GM12878 (cell line): ENCODE results near the gene MGMT. TPM values are rescaled to one million over a fixed set of nuclear protein-coding genes. Genes with fewer than 3 reads are reported as not detected.

Source experiments
- ATAC-seq: fragments of 200-7000 bp; cut with Tn5 transposase; 3 replicates; pipeline ENCODE4 v1.9.1; 2020; ENCODE audit warnings: mild to moderate bottlenecking, moderate library complexity
- BruUV-seq: library from RNA; stranded (reverse); fragments of 400-500 nt; replicated peaks from 2 replicates; lab custom pipeline; 2021; lab: Mats Ljungman, UMichigan
- CTCF ChIA-PET: fragments of 300-600 bp; sonication (Branson Sonifier 250); formaldehyde crosslinking; extraction: SDS; loops from one replicate; lab custom pipeline; 2021; ENCODE audit warnings: inconsistent platforms; lab: Yijun Ruan, JAX
- POLR2A ChIA-PET: fragments of 350-600 bp; formaldehyde crosslinking; extraction: SDS; loops from one replicate; lab custom pipeline; 2021; ENCODE audit warnings: inconsistent platforms; lab: Charles Lee
- RAD21 ChIA-PET: fragments of 300-600 bp; sonication (Branson Sonifier 250); formaldehyde crosslinking; loops from one replicate; lab custom pipeline; 2023; ENCODE audit warnings: antibody characterized with exemption; ENCODE audit not compliant: unreplicated experiment; lab: Charles Lee
- SMC1A ChIA-PET: fragments of 300-600 bp; sonication (Branson Sonifier 250); formaldehyde crosslinking; loops from one replicate; lab custom pipeline; 2023; ENCODE audit not compliant: unreplicated experiment, uncharacterized antibody; lab: Charles Lee
- DNase-seq: peaks from one replicate; pipeline ENCODE4 v3.0.0-alpha.2; 2011; ENCODE audit warnings: low read depth, low spot score
- FAIRE-seq: peaks from 3 replicates; lab custom pipeline; 2011; peaks lifted over from hg19 to GRCh38; lab: Jason Lieb, UNC
- H2AFZ ChIP-seq: 2 replicates; pipeline ENCODE4 v1.6.0; 2011; ENCODE audit warnings: low read depth, low read length, control low read depth; ENCODE audit not compliant: control insufficient read depth
- H3K27ac ChIP-seq: 2 replicates; pipeline ENCODE4 v1.5.1; 2011; ENCODE audit warnings: control low read depth; ENCODE audit not compliant: control insufficient read depth, insufficient read depth
- H3K27me3 ChIP-seq, 2 experiments: replicated peaks in 1 of 2; 2 replicates each; pipeline versions ENCODE4 v1.6.0 to v1.6.1; 2011; ENCODE audit warnings: low read length in 1 of 2; ENCODE audit not compliant: control insufficient read depth in 2 of 2, insufficient read depth in 2 of 2
- H3K36me3 ChIP-seq, 2 experiments: 2 replicates each; pipeline ENCODE4 v1.5.1; 2011; ENCODE audit warnings: low read length in 1 of 2; ENCODE audit not compliant: control insufficient read depth in 2 of 2, insufficient read depth in 2 of 2
- H3K4me1 ChIP-seq: 2 replicates; pipeline ENCODE4 v1.6.1; 2011; ENCODE audit warnings: mild to moderate bottlenecking, low read length, moderate library complexity, mixed read lengths; ENCODE audit not compliant: control insufficient read depth, insufficient read depth
- H3K4me2 ChIP-seq: 2 replicates; pipeline ENCODE4 v1.6.0; 2011; ENCODE audit warnings: control low read depth; ENCODE audit not compliant: control insufficient read depth, insufficient read depth
- H3K4me3 ChIP-seq: fragments of 200-600 bp; sonication (generic); 2 replicates; pipeline ENCODE4 v1.5.1; 2016
- H3K79me2 ChIP-seq: 2 replicates; pipeline ENCODE4 v1.6.0; 2011; ENCODE audit warnings: low read length; ENCODE audit not compliant: control insufficient read depth, insufficient read depth
- H3K9ac ChIP-seq: 2 replicates; pipeline ENCODE4 v1.8.0; 2011; ENCODE audit warnings: low read length, control low read depth, mixed read lengths; ENCODE audit not compliant: control insufficient read depth, insufficient read depth
- H3K9me3 ChIP-seq: replicated peaks from 3 replicates; pipeline ENCODE4 v1.5.1; 2011; ENCODE audit warnings: mild to moderate bottlenecking, low read length; ENCODE audit not compliant: control insufficient read depth, insufficient read depth
- H4K20me1 ChIP-seq: 2 replicates; pipeline ENCODE4 v1.6.0; 2011; ENCODE audit not compliant: control insufficient read depth, insufficient read depth
- ATF3 ChIP-seq: IDR thresholded peaks from 2 replicates; pipeline ENCODE4 v1.6.1; 2011; ENCODE audit warnings: low read depth, mild to moderate bottlenecking, low read length, moderate library complexity, borderline replicate concordance; ENCODE audit errors: extremely low read depth
- ESRRA ChIP-seq: IDR thresholded peaks from 2 replicates; pipeline ENCODE4 v1.6.1; 2012; ENCODE audit warnings: mild to moderate bottlenecking, low read length, improper control_type of control experiment
- JUND ChIP-seq: IDR thresholded peaks from 2 replicates; pipeline ENCODE4 v1.6.1; 2012; ENCODE audit warnings: low read depth, mild to moderate bottlenecking, low read length, improper control_type of control experiment, moderate library complexity
- KDM1A ChIP-seq: fragments of 200-600 bp; sonication (generic); IDR thresholded peaks from 2 replicates; pipeline ENCODE4 v1.6.1; 2016; ENCODE audit warnings: borderline replicate concordance
- MTA2 ChIP-seq: fragments of 450-650 bp; IDR thresholded peaks from 2 replicates; pipeline ENCODE4 v1.6.1; 2016; ENCODE audit warnings: low read depth, mild to moderate bottlenecking, moderate library complexity
- MYB ChIP-seq: fragments of 150-350 bp; IDR thresholded peaks from 2 replicates; pipeline ENCODE4 v1.6.1; 2014; ENCODE audit warnings: mild to moderate bottlenecking, low read depth, low read length, borderline replicate concordance
- RELA ChIP-seq: fragments of 450-650 bp; IDR thresholded peaks from 2 replicates; pipeline ENCODE4 v1.8.0; 2014; ENCODE audit warnings: borderline replicate concordance; ENCODE audit not compliant: partially characterized antibody
- SPI1 ChIP-seq: IDR thresholded peaks from 2 replicates; pipeline ENCODE4 v1.6.1; 2011; ENCODE audit warnings: low read depth, mild to moderate bottlenecking, low read length, moderate library complexity, borderline replicate concordance; ENCODE audit not compliant: insufficient read depth
- ZNF207 ChIP-seq: fragments of 450-650 bp; IDR thresholded peaks from 2 replicates; pipeline ENCODE4 v1.6.1; 2014; ENCODE audit warnings: antibody characterized with exemption, mild to moderate bottlenecking, borderline replicate concordance
- WGBS: methylation state at CpG from one replicate; pipeline ENCODE4 v1.1.6; 2016; ENCODE audit warnings: low lambda C conversion rate; ENCODE audit not compliant: insufficient replicate concordance, insufficient coverage; ENCODE audit errors: missing lambda C conversion rate; 5-methylcytosine and 5-hydroxymethylcytosine counted together
- in situ Hi-C: fragments of 300-500 bp; cut with MboI; formaldehyde crosslinking; loops from 9 replicates; pipeline ENCODE4 v1.14.3; 2018; ENCODE audit warnings: mixed read lengths
- intact Hi-C: fragments of 100-400 bp; cut with micrococcal nuclease; formaldehyde crosslinking; loops from one replicate; pipeline ENCODE4 v1.14.2; 2022; ENCODE audit not compliant: unreplicated experiment
- polyA plus RNA-seq, 11 experiments: library from polyadenylated mRNA; depleted of rRNA in 4 of 11; unstranded in 6 of 11; stranded (reverse) in 5 of 11; fragments of >200 nt; fragmentation: Nextera tagmentation in 4 of 11; fragmentation: Illumina TruSeq in 1 of 11; extraction: Ambion mirVana in 4 of 11; extraction: Trizol in 1 of 11; gene quantifications; 1 replicate in 1 of 11; 2 replicates in 10 of 11; pipeline versions ENCODE4 v1.2.1 to v1.2.3, GENCODE V29; 2011 to 2016; ENCODE audit warnings: inconsistent platforms in 2 of 11, missing spikeins in 2 of 11, low read depth in 1 of 11
- total RNA-seq, 4 experiments: library from RNA; depleted of rRNA in 3 of 4; stranded (reverse); fragments of >200 nt in 3 of 4; fragmentation: Illumina TruSeq in 1 of 4; extraction: Trizol in 1 of 4; gene quantifications; 2 replicates each; pipeline versions ENCODE4 v1.2.1 to v1.2.3, GENCODE V29; 2013 to 2021
- TF ChIP-seq, protein P1 (sequence below): fragments of 450-650 bp; IDR thresholded peaks from 2 replicates; pipeline ENCODE4 v1.6.1; 2016; ENCODE audit warnings: mild to moderate bottlenecking

MGMT gene
- total and polyA plus RNA-seq, 10 of the 15 experiments (the other 5 are each of a cell fraction or from before 2014, with no cell fraction given), result 0.16 to 24.2 (median 13.3) TPM

GRCh38 chr10:129418496-129419225 lies 48.4 kb upstream of the MGMT start:
- Histone ChIP-seq H3K9ac (no peak overlapping the region), H4K20me1 (no peaks in the 10 kb centered on the region), H3K4me1 (no peaks in the 10 kb centered on the region), H3K79me2 (no peaks in the 10 kb centered on the region), H3K27me3 (no peaks in the 10 kb centered on the region), H3K9me3 (no peaks in the 10 kb centered on the region), H3K4me2 (no peak overlapping the region), H2AFZ (no peak overlapping the region), H3K27ac (no peak overlapping the region), H3K36me3 (no peaks in the 10 kb centered on the region), H3K4me3 (no peak overlapping the region)
- no TSS peak for BruUV-seq
- DNase-seq, result no peak
- FAIRE-seq, result no peak
- ChIA-PET RAD21 (no interaction called here), SMC1A (no interaction called here), POLR2A (no interaction called here), CTCF (no interaction called here)
- intact Hi-C loops, result no loop called here
- in situ Hi-C loops, result no loop called here
- TF ChIP-seq MYB (no peak), ATF3 (no peak), JUND (no peak), KDM1A (no peak), MTA2 (no peak), SPI1 (no peak), ESRRA (no peak), RELA (no peak), ZNF207 (no peak)
- TF ChIP-seq, protein P1, sequence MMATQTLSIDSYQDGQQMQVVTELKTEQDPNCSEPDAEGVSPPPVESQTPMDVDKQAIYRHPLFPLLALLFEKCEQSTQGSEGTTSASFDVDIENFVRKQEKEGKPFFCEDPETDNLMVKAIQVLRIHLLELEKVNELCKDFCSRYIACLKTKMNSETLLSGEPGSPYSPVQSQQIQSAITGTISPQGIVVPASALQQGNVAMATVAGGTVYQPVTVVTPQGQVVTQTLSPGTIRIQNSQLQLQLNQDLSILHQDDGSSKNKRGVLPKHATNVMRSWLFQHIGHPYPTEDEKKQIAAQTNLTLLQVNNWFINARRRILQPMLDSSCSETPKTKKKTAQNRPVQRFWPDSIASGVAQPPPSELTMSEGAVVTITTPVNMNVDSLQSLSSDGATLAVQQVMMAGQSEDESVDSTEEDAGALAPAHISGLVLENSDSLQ, result no peak
- ATAC-seq, result no peak
- 44% methylated on average over 17 of the region's 17 CpGs for WGBS
